ENCODE results near the gene KIF3A. TPM values are rescaled to one million over a fixed set of nuclear protein-coding genes. Genes with fewer than 3 reads are reported as not detected.

The KIF3A gene
- total RNA-seq, 1 donor, result 12.7 TPM

DNA sequence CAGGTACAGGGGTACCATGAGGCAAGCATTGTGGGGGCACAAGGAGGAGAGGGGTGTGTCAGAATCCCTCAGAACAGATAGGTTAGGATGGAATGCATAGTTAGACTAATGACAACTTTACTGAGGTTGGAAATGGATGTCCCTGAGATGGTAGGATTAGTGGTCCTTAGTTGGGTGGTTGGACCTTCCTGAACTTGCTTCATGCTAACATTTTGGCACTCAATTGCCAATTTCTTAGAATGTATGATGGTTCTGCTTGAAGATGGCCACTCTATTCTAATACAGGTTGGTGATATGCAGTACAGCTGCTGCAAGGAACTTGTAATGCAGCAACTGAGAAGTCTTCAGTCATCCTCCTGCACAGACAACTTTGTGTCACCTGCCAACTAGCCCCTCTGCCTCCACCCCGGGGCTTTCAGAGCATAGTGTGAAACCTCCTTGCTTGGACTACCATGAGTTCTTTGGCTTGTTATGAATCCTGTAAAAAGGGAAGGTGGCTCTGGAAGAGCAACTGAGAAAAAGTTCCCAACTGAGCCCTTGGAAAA, 15.3 kb upstream of the KIF3A start:
- H3K27me3 ChIP-seq (ENCODE audit: insufficient read depth, low read length), result peaks cover 53% of the 10 kb centered on the region
- TF ChIP-seq, protein P1, sequence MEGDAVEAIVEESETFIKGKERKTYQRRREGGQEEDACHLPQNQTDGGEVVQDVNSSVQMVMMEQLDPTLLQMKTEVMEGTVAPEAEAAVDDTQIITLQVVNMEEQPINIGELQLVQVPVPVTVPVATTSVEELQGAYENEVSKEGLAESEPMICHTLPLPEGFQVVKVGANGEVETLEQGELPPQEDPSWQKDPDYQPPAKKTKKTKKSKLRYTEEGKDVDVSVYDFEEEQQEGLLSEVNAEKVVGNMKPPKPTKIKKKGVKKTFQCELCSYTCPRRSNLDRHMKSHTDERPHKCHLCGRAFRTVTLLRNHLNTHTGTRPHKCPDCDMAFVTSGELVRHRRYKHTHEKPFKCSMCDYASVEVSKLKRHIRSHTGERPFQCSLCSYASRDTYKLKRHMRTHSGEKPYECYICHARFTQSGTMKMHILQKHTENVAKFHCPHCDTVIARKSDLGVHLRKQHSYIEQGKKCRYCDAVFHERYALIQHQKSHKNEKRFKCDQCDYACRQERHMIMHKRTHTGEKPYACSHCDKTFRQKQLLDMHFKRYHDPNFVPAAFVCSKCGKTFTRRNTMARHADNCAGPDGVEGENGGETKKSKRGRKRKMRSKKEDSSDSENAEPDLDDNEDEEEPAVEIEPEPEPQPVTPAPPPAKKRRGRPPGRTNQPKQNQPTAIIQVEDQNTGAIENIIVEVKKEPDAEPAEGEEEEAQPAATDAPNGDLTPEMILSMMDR (IDR thresholded peaks at IDR 0.05; ENCODE audit: extremely low read depth, low read depth, low read length), result no peak
- no peak overlapping the region for H3K27ac ChIP-seq (ENCODE audit: low read depth, low read length)

DNA sequence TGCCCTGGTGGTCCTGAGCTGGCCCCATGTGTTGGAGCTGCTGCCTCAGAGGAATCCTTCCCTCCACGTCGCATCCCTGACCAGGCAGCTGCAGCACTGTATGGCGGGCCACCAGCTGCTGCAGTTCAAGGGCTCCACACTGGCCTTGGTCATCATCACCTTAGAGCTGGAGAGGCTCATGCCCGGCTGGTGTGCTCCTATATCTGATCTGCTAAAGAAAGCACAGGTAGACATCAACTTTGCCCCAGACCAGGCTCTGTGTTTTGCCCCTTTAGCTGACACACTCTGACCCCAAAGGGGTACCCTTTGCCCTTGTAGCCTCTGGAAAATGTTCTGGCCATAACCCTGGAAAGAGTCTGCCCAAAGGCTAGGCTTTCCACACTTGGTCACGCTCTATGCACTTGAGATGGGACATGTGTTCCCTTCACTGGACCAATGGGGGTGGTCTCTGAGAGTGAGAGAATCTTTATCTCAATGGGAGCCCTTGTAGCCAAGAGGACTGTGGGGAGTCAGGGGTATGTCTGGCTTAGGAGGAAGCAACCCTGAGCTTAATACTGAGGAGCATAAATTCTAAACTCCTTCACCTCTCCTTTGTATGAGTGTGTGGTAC, 14.7 kb upstream of the KIF3A start:
- no peak overlapping the region for H2AFZ ChIP-seq (ENCODE audit: low read length)
- DNase-seq (ENCODE audit: insufficient read length, low spot score, missing footprints), result peak; percentile 45
- no peaks in the 10 kb centered on the region for H3K79me2 ChIP-seq (ENCODE audit: insufficient read depth, low read length)
- no peak overlapping the region for H3K27ac ChIP-seq (ENCODE audit: low read depth, low read length)
- peaks cover under 1% of the 10 kb centered on the region for H3K36me3 ChIP-seq (ENCODE audit: insufficient read depth, low read length)
- peak overlapping the region; percentile 65 for H3K4me2 ChIP-seq (ENCODE audit: insufficient read depth, low read length)
- H4K20me1 ChIP-seq (ENCODE audit: insufficient read depth, low read length), result peaks cover 29% of the 10 kb centered on the region
- H3K27me3 ChIP-seq (ENCODE audit: insufficient read depth, low read length), result peaks cover 59% of the 10 kb centered on the region
- H3K9me3 ChIP-seq (ENCODE audit: low read depth, low read length), result no peaks in the 10 kb centered on the region
- H3K4me1 ChIP-seq (ENCODE audit: insufficient read depth, low read length), result peaks cover 15% of the 10 kb centered on the region
- TF ChIP-seq, protein P1 (IDR thresholded peaks at IDR 0.05; ENCODE audit: extremely low read depth, low read depth, low read length), result no peak
- H3K4me3 ChIP-seq (ENCODE audit: insufficient read depth, low read length), result no peak overlapping the region

More for the DNA sequence above, 15.3 kb upstream of the KIF3A start:
- Histone ChIP-seq H2AFZ (ENCODE audit: low read length) (no peak overlapping the region), H3K4me2 (ENCODE audit: insufficient read depth, low read length) (no peak overlapping the region), H3K36me3 (ENCODE audit: insufficient read depth, low read length) (peaks cover 4% of the 10 kb centered on the region), H3K4me1 (ENCODE audit: insufficient read depth, low read length) (peaks cover 13% of the 10 kb centered on the region), H3K4me3 (ENCODE audit: insufficient read depth, low read length) (no peak overlapping the region), H3K9me3 (ENCODE audit: low read depth, low read length) (no peaks in the 10 kb centered on the region), H3K79me2 (ENCODE audit: insufficient read depth, low read length) (no peaks in the 10 kb centered on the region), H4K20me1 (ENCODE audit: insufficient read depth, low read length) (peaks cover 29% of the 10 kb centered on the region)
- DNase-seq (ENCODE audit: insufficient read length, low spot score, missing footprints), result peak; percentile 70

DNA sequence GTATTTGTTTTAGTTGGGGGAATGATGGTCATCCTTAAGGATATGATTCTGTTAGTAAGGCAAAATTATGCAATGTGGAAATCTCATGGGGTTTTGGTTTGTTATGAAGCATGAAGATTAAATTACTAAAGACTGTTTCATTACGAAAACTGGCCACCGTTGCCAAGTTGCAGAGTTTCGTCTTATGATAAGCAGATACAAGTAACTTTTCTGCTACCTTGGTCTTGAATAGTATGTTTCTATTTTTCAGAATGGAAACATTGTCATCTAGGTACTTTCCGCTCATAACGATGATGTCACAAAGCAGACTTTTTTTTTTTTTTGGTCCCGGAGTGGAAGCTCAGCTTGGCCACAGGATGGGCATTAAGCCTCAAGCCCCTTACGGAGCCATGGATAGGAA, 14.1 kb upstream of the KIF3A start:
- H3K27me3 ChIP-seq (ENCODE audit: insufficient read depth, low read length), result peaks cover 65% of the 10 kb centered on the region
- no peaks in the 10 kb centered on the region for H3K79me2 ChIP-seq (ENCODE audit: insufficient read depth, low read length)
- peaks cover 29% of the 10 kb centered on the region for H4K20me1 ChIP-seq (ENCODE audit: insufficient read depth, low read length)
- DNase-seq (ENCODE audit: insufficient read length, low spot score, missing footprints), result peak; percentile 97
- no peaks in the 10 kb centered on the region for H3K9me3 ChIP-seq (ENCODE audit: low read depth, low read length)
- no peaks in the 10 kb centered on the region for H3K36me3 ChIP-seq (ENCODE audit: insufficient read depth, low read length)
- H2AFZ ChIP-seq (ENCODE audit: low read length), result no peak overlapping the region
- TF ChIP-seq, protein P1 (IDR thresholded peaks at IDR 0.05; ENCODE audit: extremely low read depth, low read depth, low read length), result no peak
- peak overlapping the region; percentile 65 for H3K4me2 ChIP-seq (ENCODE audit: insufficient read depth, low read length)
- no peak overlapping the region for H3K4me3 ChIP-seq (ENCODE audit: insufficient read depth, low read length)
- no peak overlapping the region for H3K27ac ChIP-seq (ENCODE audit: low read depth, low read length)
- peaks cover 18% of the 10 kb centered on the region for H3K4me1 ChIP-seq (ENCODE audit: insufficient read depth, low read length)

DNA sequence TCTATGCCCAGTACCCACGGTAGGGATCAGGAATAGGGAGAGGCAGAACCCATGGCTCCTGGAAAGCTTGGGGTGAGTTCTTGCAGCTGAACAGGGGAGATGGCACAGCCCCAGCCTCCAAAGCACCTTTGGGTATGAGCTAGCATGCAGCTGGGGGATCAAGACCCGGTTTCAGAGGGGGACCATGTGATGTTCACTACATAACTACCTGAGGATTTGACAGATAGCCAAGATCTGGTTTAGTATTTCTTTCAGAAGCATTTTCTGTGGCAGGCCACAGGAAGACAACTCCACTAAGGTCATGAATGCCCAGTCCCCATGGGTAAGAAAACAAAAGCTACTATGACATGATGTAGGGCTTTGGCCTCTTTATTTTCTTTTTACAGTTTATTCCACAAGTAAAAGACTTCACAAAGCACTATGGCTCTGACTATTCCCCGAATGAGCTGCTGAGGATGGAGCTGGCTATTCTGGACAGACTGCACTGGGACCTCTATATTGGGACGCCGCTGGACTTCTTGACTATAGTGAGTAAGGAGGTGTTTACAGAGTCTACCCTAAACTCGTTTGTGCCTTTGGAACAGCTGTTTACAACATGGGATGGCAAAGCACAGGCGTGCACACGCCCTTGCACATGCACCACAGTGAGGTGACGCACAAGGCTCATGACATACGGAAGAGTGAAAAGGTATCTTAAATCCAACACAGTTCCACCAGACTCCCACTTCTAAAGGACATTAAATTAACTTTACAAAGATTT, 13.3 kb upstream of the KIF3A start:
- peak overlapping the region; percentile 65 for H3K4me2 ChIP-seq (ENCODE audit: insufficient read depth, low read length)
- peaks cover 29% of the 10 kb centered on the region for H4K20me1 ChIP-seq (ENCODE audit: insufficient read depth, low read length)
- no peaks in the 10 kb centered on the region for H3K9me3 ChIP-seq (ENCODE audit: low read depth, low read length)
- H2AFZ ChIP-seq (ENCODE audit: low read length), result no peak overlapping the region
- H3K27me3 ChIP-seq (ENCODE audit: insufficient read depth, low read length), result peaks cover 73% of the 10 kb centered on the region
- H3K4me1 ChIP-seq (ENCODE audit: insufficient read depth, low read length), result peaks cover 18% of the 10 kb centered on the region
- H3K36me3 ChIP-seq (ENCODE audit: insufficient read depth, low read length), result no peaks in the 10 kb centered on the region
- peak; percentile 77 for DNase-seq (ENCODE audit: insufficient read length, low spot score, missing footprints)
- no peak overlapping the region for H3K27ac ChIP-seq (ENCODE audit: low read depth, low read length)
- H3K79me2 ChIP-seq (ENCODE audit: insufficient read depth, low read length), result no peaks in the 10 kb centered on the region
- H3K4me3 ChIP-seq (ENCODE audit: insufficient read depth, low read length), result no peak overlapping the region
- TF ChIP-seq, protein P1 (IDR thresholded peaks at IDR 0.05; ENCODE audit: extremely low read depth, low read depth, low read length), result no peak

All from osteoblast (primary cell).